ENCODE measurements around the gene TTLL9.

Gene TTLL9

DNA sequence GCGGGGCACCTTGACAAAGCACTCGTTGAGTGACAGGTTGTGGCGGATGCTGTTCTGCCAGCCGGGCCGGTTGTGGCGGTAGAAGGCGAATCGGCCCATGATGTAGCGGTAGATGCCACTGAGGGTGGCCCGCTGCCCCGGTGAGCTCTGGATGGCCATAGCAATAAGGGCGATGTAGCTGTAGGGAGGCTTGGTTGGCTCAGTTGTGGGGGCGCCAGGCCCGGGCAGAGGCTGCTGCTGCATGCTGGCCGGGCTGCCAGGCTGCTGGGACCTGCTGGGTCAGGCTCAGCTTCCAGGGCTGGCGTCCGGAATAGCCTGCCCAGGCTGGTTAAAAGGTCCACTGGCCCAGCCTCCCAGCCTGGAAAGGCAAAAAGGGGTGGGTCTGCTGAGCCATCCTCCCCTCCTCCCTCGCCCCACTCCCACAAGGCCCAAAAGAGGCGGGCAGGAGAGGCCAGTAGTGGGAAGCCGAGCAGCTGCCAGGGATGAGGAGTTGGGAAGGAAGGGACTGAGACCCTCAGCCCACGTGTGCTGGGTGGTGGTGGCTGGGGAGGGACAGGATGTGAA lies 25.1 kb upstream of the TTLL9 start, which contains the start of gene FOXS1:
Gene FOXS1 (minus strand): TSS at position 305 of the 564 bp plus-strand sequence. CDS start 62 bp downstream, at position 243.
- TF ChIP-seq, protein P1, sequence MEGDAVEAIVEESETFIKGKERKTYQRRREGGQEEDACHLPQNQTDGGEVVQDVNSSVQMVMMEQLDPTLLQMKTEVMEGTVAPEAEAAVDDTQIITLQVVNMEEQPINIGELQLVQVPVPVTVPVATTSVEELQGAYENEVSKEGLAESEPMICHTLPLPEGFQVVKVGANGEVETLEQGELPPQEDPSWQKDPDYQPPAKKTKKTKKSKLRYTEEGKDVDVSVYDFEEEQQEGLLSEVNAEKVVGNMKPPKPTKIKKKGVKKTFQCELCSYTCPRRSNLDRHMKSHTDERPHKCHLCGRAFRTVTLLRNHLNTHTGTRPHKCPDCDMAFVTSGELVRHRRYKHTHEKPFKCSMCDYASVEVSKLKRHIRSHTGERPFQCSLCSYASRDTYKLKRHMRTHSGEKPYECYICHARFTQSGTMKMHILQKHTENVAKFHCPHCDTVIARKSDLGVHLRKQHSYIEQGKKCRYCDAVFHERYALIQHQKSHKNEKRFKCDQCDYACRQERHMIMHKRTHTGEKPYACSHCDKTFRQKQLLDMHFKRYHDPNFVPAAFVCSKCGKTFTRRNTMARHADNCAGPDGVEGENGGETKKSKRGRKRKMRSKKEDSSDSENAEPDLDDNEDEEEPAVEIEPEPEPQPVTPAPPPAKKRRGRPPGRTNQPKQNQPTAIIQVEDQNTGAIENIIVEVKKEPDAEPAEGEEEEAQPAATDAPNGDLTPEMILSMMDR (IDR thresholded peaks at IDR 0.05): no peak

DNA sequence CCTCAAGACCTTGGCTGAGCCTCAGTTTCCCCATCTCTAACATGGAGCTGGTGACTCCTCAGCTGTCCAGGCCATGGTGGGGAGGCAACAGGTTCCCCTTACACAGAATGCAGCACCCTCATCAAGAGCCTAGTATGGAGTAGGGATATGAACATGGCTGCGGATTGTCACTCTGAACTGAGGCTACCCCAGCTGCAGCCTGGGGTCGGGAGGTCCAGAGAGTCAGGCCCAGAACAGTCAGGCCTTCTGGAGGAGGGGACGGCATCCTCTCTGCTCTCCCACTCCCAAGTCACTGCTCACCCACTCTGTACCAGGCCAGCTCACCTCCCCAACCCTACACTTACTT lies 23.7 kb upstream of the TTLL9 start:
- TF ChIP-seq, protein P1 (IDR thresholded peaks at IDR 0.05): peak; percentile 45; the same call in 1 of the 2 replicates

DNA sequence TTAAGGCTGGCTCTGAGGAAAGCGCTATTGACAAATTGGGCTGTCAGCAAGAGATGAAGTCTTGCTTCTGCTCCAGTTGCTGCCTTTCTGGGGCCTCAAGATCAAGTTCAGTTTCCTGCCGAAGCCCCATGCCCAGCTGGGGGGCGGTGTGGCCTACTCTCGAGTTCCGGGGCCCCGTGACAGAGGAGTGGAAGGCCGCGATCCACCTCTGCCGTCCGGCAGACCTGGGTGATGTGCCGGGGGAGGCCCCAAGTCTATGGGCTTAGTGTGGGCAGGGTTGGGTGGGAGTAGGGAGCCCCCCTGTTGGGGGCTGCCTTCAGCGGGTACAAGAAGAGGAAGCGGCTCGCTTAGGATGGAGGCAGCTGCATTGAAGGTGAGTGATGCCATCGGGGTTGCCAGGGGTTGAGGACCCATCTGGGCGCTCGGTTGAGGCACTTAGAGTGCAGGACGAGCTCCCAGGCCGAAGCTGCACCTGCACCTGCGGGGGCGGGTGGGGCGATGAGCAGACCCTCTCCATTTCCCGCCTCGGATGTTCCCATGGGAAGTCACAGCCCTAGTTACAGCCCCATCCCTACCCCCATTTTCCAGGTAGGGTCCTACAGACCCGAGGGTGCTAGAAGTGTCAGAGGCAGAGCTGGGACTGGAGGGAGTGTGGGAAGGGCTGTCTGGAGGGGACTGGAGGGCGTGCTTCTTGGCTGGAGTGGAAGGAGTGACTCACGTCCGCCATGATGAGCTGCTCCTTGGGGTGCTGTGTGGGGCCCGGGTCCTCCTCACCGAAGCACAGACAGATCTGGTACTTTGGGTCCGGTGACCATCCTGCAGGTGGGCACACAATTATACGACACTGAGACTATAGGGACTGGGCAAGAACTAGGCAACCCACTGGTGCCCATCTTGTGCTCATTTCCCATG lies 22.1 kb upstream of the TTLL9 start:
- TF ChIP-seq, protein P1 (IDR thresholded peaks at IDR 0.05): no peak

DNA sequence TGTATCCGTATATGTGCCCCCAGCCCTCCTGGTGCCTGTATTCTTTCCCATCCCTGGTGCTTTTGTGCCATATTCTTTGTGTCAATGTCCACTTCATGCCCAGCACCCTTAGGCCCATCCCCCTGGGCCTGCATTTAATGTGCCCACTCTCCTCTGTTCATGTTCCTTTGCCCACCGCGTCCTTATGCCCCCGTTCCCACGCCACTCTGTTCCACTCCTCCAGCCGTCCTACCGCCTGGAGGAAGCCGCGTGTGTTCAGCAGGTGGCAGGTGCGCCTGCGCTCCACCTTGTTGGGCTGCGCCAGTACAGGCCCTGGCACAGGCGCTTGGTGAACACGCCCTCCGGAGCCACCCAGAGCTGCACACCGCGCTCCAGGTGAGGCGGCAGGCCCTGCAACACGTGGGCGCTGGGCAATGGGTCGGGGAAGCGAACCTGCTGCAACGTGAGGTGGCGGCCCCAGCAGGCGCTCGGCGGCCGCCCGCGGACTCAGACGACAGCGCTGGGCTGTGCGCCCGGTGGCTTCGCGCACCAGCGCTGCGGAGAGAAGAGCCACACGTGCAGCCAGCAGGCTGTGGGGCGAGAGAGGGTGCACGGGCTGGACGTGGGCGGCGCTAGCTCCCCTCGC lies 21.0 kb upstream of the TTLL9 start:
- TF ChIP-seq, protein P1 (IDR thresholded peaks at IDR 0.05): no peak

DNA sequence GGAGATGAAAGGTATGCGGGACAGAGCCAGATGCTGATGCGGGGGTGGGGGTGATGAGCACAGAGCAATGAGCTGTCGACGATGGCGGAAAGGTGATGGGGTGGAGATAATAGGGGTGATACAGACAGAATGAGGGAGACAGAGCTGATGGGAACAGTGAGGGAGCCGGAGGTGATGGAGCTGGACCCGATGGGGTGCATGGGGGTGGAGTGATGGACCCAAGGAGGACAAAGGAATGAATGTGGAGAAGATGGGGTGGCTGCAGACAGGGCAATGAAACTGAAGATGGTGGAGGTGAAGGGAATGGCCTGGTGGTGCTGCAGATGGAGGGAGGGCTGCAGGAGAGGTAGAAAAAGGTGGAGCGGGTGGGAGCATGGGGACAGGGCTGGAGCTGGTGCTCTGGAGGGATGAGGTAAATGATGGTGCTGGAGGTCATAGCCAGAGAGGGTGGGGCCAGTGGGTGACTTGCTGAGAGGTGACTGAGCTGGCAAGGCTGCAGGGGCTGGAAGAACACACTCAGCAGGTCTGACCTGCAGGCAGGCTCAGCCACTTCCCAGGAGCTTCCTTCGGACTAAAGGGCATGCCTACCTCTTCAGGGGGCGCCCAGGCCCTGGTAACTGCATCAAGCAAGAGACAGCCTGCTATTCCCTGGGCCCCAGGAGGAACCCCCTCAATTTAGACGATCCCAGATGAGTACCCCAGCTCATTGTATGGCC lies 19.0 kb upstream of the TTLL9 start:
- TF ChIP-seq, protein P1 (IDR thresholded peaks at IDR 0.05): no peak

DNA sequence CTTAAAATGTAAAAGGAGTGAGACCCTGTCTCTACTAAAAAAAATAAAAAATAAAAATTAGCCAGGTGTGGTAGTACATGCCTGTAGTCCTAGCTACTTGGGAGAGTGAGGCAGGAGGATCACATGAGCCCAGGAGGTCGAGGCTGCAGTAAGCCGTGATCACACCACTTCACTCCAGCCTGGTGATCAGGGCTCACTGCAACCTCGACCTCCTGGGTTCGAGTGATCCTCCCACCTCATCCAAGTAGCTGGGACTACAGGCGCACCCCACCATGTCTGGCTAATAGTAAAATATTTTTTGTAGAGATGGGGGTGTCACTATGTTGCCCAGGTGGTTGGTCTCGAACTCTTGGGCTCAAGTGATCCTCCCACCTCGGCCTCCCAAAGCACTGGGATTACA lies 17.0 kb upstream of the TTLL9 start:
- TF ChIP-seq, protein P1 (IDR thresholded peaks at IDR 0.05): no peak

DNA sequence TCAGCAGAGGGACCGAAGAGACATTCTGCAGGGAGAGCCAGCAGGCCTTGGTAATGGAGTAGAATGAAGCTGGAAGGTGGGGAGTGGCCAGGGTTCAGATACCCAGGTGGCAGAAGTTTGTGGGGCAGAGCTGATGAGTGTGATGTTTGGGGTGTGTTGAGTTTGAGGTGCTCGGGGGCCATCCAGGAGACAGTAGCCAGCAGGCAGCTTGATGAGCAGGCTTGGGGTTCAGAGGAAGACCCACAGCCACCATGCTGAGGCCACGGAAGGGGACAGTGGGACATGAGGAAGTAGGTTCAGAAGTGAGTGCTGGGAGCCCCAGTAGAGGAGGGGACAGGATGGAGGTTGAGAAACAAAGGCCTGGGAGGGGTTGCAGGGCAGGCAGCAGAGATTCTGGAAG lies 13.9 kb upstream of the TTLL9 start:
- TF ChIP-seq, protein P1 (IDR thresholded peaks at IDR 0.05): no peak

All from LNCAP (cell line).